ENCODE data around the gene SMC1A. TPM values are rescaled to one million over a fixed set of nuclear protein-coding genes. Genes with fewer than 3 reads are reported as not detected.
"Not testable (repeated sequence)": the region's sequence is repeated elsewhere in the genome, so short reads cannot be mapped to it uniquely, and the experiment has no call there.

Gene SMC1A
- total RNA-seq, 1 experiment from 2014 or later, result 100 TPM

- H3K27me3 ChIP-seq (ENCODE audit: insufficient read depth, low read length), result no peaks in the 10 kb centered on the region
- no peak for DNase-seq
- H4K5ac ChIP-seq (ENCODE audit: insufficient read length, low read depth, low read length), result no peak overlapping the region
- no peak overlapping the region; a peak in 1 of 7 replicates for H3K27ac Mint-ChIP-seq
- no peaks in the 10 kb centered on the region for H4K20me1 ChIP-seq (ENCODE audit: control insufficient read depth, insufficient read depth, insufficient read length)
- H2AFZ ChIP-seq (ENCODE audit: low read length), result no peak overlapping the region
- H3K79me1 ChIP-seq (ENCODE audit: insufficient read depth, low read depth, low read length, poor library complexity, severe bottlenecking), result no peaks in the 10 kb centered on the region
- H3K4me2 ChIP-seq (ENCODE audit: insufficient read depth, insufficient read length, low read length), result no peak overlapping the region
- TF ChIP-seq CTCF (conservative IDR thresholded peaks at IDR 0.05), result no peak
- no peak overlapping the region for H2BK5ac ChIP-seq (ENCODE audit: insufficient read length, low read length)
- no peak overlapping the region for H3K18ac ChIP-seq (ENCODE audit: insufficient read length, low read depth, low read length)
- H3K4ac ChIP-seq (ENCODE audit: low read depth, low read length), result no peak overlapping the region
- H4K8ac ChIP-seq (replicated peaks; ENCODE audit: insufficient read length, low read depth, low read length), result no peak overlapping the region
- peaks cover 0 to 5% (median 2%) of the 10 kb centered on the region in 3 experiments; a peak in 4 of 7 replicates for H3K36me3 Mint-ChIP-seq (ENCODE audit: insufficient read depth in 1 of 3, low read depth in 3 of 3)
- H3T11ph ChIP-seq (ENCODE audit: low read length), result no peak overlapping the region
- H4K91ac ChIP-seq (ENCODE audit: insufficient read length, low read depth, low read length), result no peak overlapping the region
- H3K14ac ChIP-seq (ENCODE audit: insufficient read depth, low read length), result no peak overlapping the region
- H3K9me3 ChIP-seq (ENCODE audit: control insufficient read depth, low read depth, low read length), result peaks cover 22% of the 10 kb centered on the region
- H3K9ac ChIP-seq (ENCODE audit: extremely low read depth, insufficient read length, low read length), result no peak overlapping the region
- H3K56ac ChIP-seq (ENCODE audit: insufficient read length, low read depth, low read length), result no peak overlapping the region
- H3K9me3 Mint-ChIP-seq, result peaks cover 66% of the 10 kb centered on the region in 2 experiments
- H3K4me1 ChIP-seq (ENCODE audit: insufficient read depth, low read length), result no peaks in the 10 kb centered on the region
- H2BK12ac ChIP-seq (ENCODE audit: insufficient read length, low read depth, low read length), result no peak overlapping the region
- no peak overlapping the region for H2BK20ac ChIP-seq (ENCODE audit: low read depth, low read length, poor library complexity, severe bottlenecking)
- H3K4me3 Mint-ChIP-seq, result no peak overlapping the region
- no peaks in the 10 kb centered on the region for H3K79me2 ChIP-seq (ENCODE audit: insufficient read depth, low read length)
- no peaks in the 10 kb centered on the region for H3K23me2 ChIP-seq (ENCODE audit: insufficient read length, low read depth, low read length, poor library complexity, severe bottlenecking)
- H3K23ac ChIP-seq (ENCODE audit: insufficient read length, low read depth, low read length), result no peak overlapping the region
- no CpG with 5 or more reads among the region's 3 CpGs for WGBS (ENCODE audit: extremely low coverage, insufficient read length, low lambda C conversion rate)
- H3K27ac ChIP-seq (ENCODE audit: insufficient read length, low read depth, low read length), result no peak overlapping the region
- H2AK5ac ChIP-seq (ENCODE audit: insufficient read length, low read length), result no peak overlapping the region
- H2BK120ac ChIP-seq (ENCODE audit: low read depth, low read length, poor library complexity, severe bottlenecking), result no peak overlapping the region
- H2BK15ac ChIP-seq (ENCODE audit: low read depth, low read length), result no peak overlapping the region
- H3K4me1 Mint-ChIP-seq, result no peaks in the 10 kb centered on the region
- H3K27me3 Mint-ChIP-seq (ENCODE audit: low read depth), result peaks cover 30% of the 10 kb centered on the region
Measured at GRCh38 chrX:53471346-53471745, 48.9 kb upstream of the SMC1A start.

- not testable (repeated sequence) for H3K14ac ChIP-seq (ENCODE audit: insufficient read depth, low read length); H2BK5ac ChIP-seq (ENCODE audit: insufficient read length, low read length); H3K4me1 Mint-ChIP-seq; H3K56ac ChIP-seq (ENCODE audit: insufficient read length, low read depth, low read length); H2AFZ ChIP-seq (ENCODE audit: low read length); H2BK12ac ChIP-seq (ENCODE audit: insufficient read length, low read depth, low read length); H2BK20ac ChIP-seq (ENCODE audit: low read depth, low read length, poor library complexity, severe bottlenecking); H2BK15ac ChIP-seq (ENCODE audit: low read depth, low read length); H3K79me1 ChIP-seq (ENCODE audit: insufficient read depth, low read depth, low read length, poor library complexity, severe bottlenecking); H4K20me1 ChIP-seq (ENCODE audit: control insufficient read depth, insufficient read depth, insufficient read length); H3K4ac ChIP-seq (ENCODE audit: low read depth, low read length); H3K27me3 ChIP-seq (ENCODE audit: insufficient read depth, low read length); H3K27ac ChIP-seq (ENCODE audit: insufficient read length, low read depth, low read length); H3K36me3 Mint-ChIP-seq (ENCODE audit: insufficient read depth in 1 of 3, low read depth in 3 of 3); H3K4me2 ChIP-seq (ENCODE audit: insufficient read depth, insufficient read length, low read length); H3K18ac ChIP-seq (ENCODE audit: insufficient read length, low read depth, low read length); H3K4me1 ChIP-seq (ENCODE audit: insufficient read depth, low read length); H2BK120ac ChIP-seq (ENCODE audit: low read depth, low read length, poor library complexity, severe bottlenecking); H2AK5ac ChIP-seq (ENCODE audit: insufficient read length, low read length); H4K5ac ChIP-seq (ENCODE audit: insufficient read length, low read depth, low read length); H3T11ph ChIP-seq (ENCODE audit: low read length); H3K23ac ChIP-seq (ENCODE audit: insufficient read length, low read depth, low read length); H3K4me3 Mint-ChIP-seq; H3K27ac Mint-ChIP-seq; H3K9ac ChIP-seq (ENCODE audit: extremely low read depth, insufficient read length, low read length); H3K23me2 ChIP-seq (ENCODE audit: insufficient read length, low read depth, low read length, poor library complexity, severe bottlenecking); H4K8ac ChIP-seq (replicated peaks; ENCODE audit: insufficient read length, low read depth, low read length); DNase-seq; H3K79me2 ChIP-seq (ENCODE audit: insufficient read depth, low read length); H4K91ac ChIP-seq (ENCODE audit: insufficient read length, low read depth, low read length)
- Mint-ChIP-seq H3K9me3 (peaks cover 59% of the 10 kb centered on the region in 2 experiments), H3K27me3 (ENCODE audit: low read depth) (peaks cover 22% of the 10 kb centered on the region)
- peaks cover 24% of the 10 kb centered on the region for H3K9me3 ChIP-seq (ENCODE audit: control insufficient read depth, low read depth, low read length)
- no CpG with 5 or more reads among the region's 3 CpGs for WGBS (ENCODE audit: extremely low coverage, insufficient read length, low lambda C conversion rate)
Measured at GRCh38 chrX:53468659-53469058, 46.2 kb upstream of the SMC1A start.
